ENCODE results near the gene RELN.

The RELN gene

GRCh38 chr7:103687272-103687671 is 302.2 kb downstream of the RELN start:
- no peak overlapping the region for H3K4me3 ChIP-seq (ENCODE audit: insufficient read depth, low read depth, low read length)
- no peaks in the 10 kb centered on the region for H3K9me3 ChIP-seq (ENCODE audit: control insufficient read depth, low read length)
- H3K27ac ChIP-seq (ENCODE audit: insufficient read depth, low read depth, low read length, poor library complexity, severe bottlenecking) = no peak overlapping the region
- no peaks in the 10 kb centered on the region for H3K36me3 ChIP-seq (ENCODE audit: control insufficient read depth, insufficient read depth, low read length)
- H3K27me3 ChIP-seq (ENCODE audit: control insufficient read depth, insufficient read depth, low read length, poor library complexity, severe bottlenecking) = no peaks in the 10 kb centered on the region
- 91 to 94% methylated on average over 1 of the region's 1 CpG for WGBS, 2 experiments
- H3K4me1 ChIP-seq (ENCODE audit: control insufficient read depth, insufficient read depth, low read length) = no peaks in the 10 kb centered on the region

GRCh38 chr7:103686763-103687162 is 302.7 kb downstream of the RELN start:
- 83% methylated on average over 1 of the region's 2 CpGs; no CpG with 5 or more reads in 1 of the 2 experiments for WGBS, 2 experiments
- H3K27ac ChIP-seq (ENCODE audit: insufficient read depth, low read depth, low read length, poor library complexity, severe bottlenecking) = no peak overlapping the region
- no peaks in the 10 kb centered on the region for H3K36me3 ChIP-seq (ENCODE audit: control insufficient read depth, insufficient read depth, low read length)
- no peak overlapping the region for H3K4me3 ChIP-seq (ENCODE audit: insufficient read depth, low read depth, low read length)
- H3K27me3 ChIP-seq (ENCODE audit: control insufficient read depth, insufficient read depth, low read length, poor library complexity, severe bottlenecking) = no peaks in the 10 kb centered on the region
- H3K4me1 ChIP-seq (ENCODE audit: control insufficient read depth, insufficient read depth, low read length) = no peaks in the 10 kb centered on the region
- H3K9me3 ChIP-seq (ENCODE audit: control insufficient read depth, low read length) = no peaks in the 10 kb centered on the region

- H3K36me3 ChIP-seq (ENCODE audit: control insufficient read depth, insufficient read depth, low read length) = no peaks in the 10 kb centered on the region
- no peaks in the 10 kb centered on the region for H3K4me1 ChIP-seq (ENCODE audit: control insufficient read depth, insufficient read depth, low read length)
- no peak overlapping the region for H3K4me3 ChIP-seq (ENCODE audit: insufficient read depth, low read depth, low read length)
- no peak overlapping the region for H3K27ac ChIP-seq (ENCODE audit: insufficient read depth, low read depth, low read length, poor library complexity, severe bottlenecking)
- H3K9me3 ChIP-seq (ENCODE audit: control insufficient read depth, low read length) = no peaks in the 10 kb centered on the region
- H3K27me3 ChIP-seq (ENCODE audit: control insufficient read depth, insufficient read depth, low read length, poor library complexity, severe bottlenecking) = no peaks in the 10 kb centered on the region
- WGBS, 2 experiments = 90 to 95% methylated on average over 2 of the region's 2 CpGs
Observed at GRCh38 chr7:103686064-103686463, 303.4 kb downstream of the RELN start.

- WGBS, 2 experiments = 79 to 92% methylated on average over 2 of the region's 2 CpGs
- no peak overlapping the region for H3K27ac ChIP-seq (ENCODE audit: insufficient read depth, low read depth, low read length, poor library complexity, severe bottlenecking)
- no peaks in the 10 kb centered on the region for H3K4me1 ChIP-seq (ENCODE audit: control insufficient read depth, insufficient read depth, low read length)
- H3K27me3 ChIP-seq (ENCODE audit: control insufficient read depth, insufficient read depth, low read length, poor library complexity, severe bottlenecking) = no peaks in the 10 kb centered on the region
- no peak overlapping the region for H3K4me3 ChIP-seq (ENCODE audit: insufficient read depth, low read depth, low read length)
- H3K36me3 ChIP-seq (ENCODE audit: control insufficient read depth, insufficient read depth, low read length) = no peaks in the 10 kb centered on the region
- H3K9me3 ChIP-seq (ENCODE audit: control insufficient read depth, low read length) = no peaks in the 10 kb centered on the region
Observed at GRCh38 chr7:103685646-103686045, 303.8 kb downstream of the RELN start.

- H3K27ac ChIP-seq (ENCODE audit: insufficient read depth, low read depth, low read length, poor library complexity, severe bottlenecking) = no peak overlapping the region
Observed at GRCh38 chr7:103683348-103683747, 306.1 kb downstream of the RELN start.

GRCh38 chr7:103680161-103681144 is 309.0 kb downstream of the RELN start:
- no peak overlapping the region for H3K27ac ChIP-seq (ENCODE audit: insufficient read depth, low read depth, low read length, poor library complexity, severe bottlenecking)
- no peaks in the 10 kb centered on the region for H3K4me1 ChIP-seq (ENCODE audit: control insufficient read depth, insufficient read depth, low read length)
- no peaks in the 10 kb centered on the region for H3K9me3 ChIP-seq (ENCODE audit: control insufficient read depth, low read length)
- no peaks in the 10 kb centered on the region for H3K27me3 ChIP-seq (ENCODE audit: control insufficient read depth, insufficient read depth, low read length, poor library complexity, severe bottlenecking)
- no peaks in the 10 kb centered on the region for H3K36me3 ChIP-seq (ENCODE audit: control insufficient read depth, insufficient read depth, low read length)
- 79 to 80% methylated on average over 6 of the region's 6 CpGs for WGBS, 2 experiments
- no peak overlapping the region for H3K4me3 ChIP-seq (ENCODE audit: insufficient read depth, low read depth, low read length)

More at GRCh38 chr7:103683348-103683747, 306.1 kb downstream of the RELN start:
- no peaks in the 10 kb centered on the region for H3K4me1 ChIP-seq (ENCODE audit: control insufficient read depth, insufficient read depth, low read length)
- no peaks in the 10 kb centered on the region for H3K27me3 ChIP-seq (ENCODE audit: control insufficient read depth, insufficient read depth, low read length, poor library complexity, severe bottlenecking)
- H3K36me3 ChIP-seq (ENCODE audit: control insufficient read depth, insufficient read depth, low read length) = no peaks in the 10 kb centered on the region
- no peaks in the 10 kb centered on the region for H3K9me3 ChIP-seq (ENCODE audit: control insufficient read depth, low read length)
- WGBS, 2 experiments = 80% methylated on average over 1 of the region's 2 CpGs; no CpG with 5 or more reads in 1 of the 2 experiments
- no peak overlapping the region for H3K4me3 ChIP-seq (ENCODE audit: insufficient read depth, low read depth, low read length)

GRCh38 chr7:103679151-103680132 is 310.0 kb downstream of the RELN start:
- Histone ChIP-seq H3K27ac (ENCODE audit: insufficient read depth, low read depth, low read length, poor library complexity, severe bottlenecking) (no peak overlapping the region), H3K4me3 (ENCODE audit: insufficient read depth, low read depth, low read length) (no peak overlapping the region), H3K36me3 (ENCODE audit: control insufficient read depth, insufficient read depth, low read length) (no peaks in the 10 kb centered on the region), H3K4me1 (ENCODE audit: control insufficient read depth, insufficient read depth, low read length) (no peaks in the 10 kb centered on the region), H3K9me3 (ENCODE audit: control insufficient read depth, low read length) (no peaks in the 10 kb centered on the region), H3K27me3 (ENCODE audit: control insufficient read depth, insufficient read depth, low read length, poor library complexity, severe bottlenecking) (no peaks in the 10 kb centered on the region)
- WGBS, 2 experiments = 94 to 96% methylated on average over 3 to 4 of the region's 4 CpGs

GRCh38 chr7:103668279-103668941 is 321.0 kb downstream of the RELN start:
- Histone ChIP-seq H3K36me3 (ENCODE audit: control insufficient read depth, insufficient read depth, low read length) (no peaks in the 10 kb centered on the region), H3K4me3 (ENCODE audit: insufficient read depth, low read depth, low read length) (no peak overlapping the region), H3K4me1 (ENCODE audit: control insufficient read depth, insufficient read depth, low read length) (no peaks in the 10 kb centered on the region), H3K9me3 (ENCODE audit: control insufficient read depth, low read length) (no peaks in the 10 kb centered on the region), H3K27me3 (ENCODE audit: control insufficient read depth, insufficient read depth, low read length, poor library complexity, severe bottlenecking) (no peaks in the 10 kb centered on the region), H3K27ac (ENCODE audit: insufficient read depth, low read depth, low read length, poor library complexity, severe bottlenecking) (no peak overlapping the region)
- 92 to 98% methylated on average over 2 of the region's 2 CpGs for WGBS, 2 experiments

GRCh38 chr7:103666326-103666725 is 323.1 kb downstream of the RELN start:
- no peak overlapping the region for H3K27ac ChIP-seq (ENCODE audit: insufficient read depth, low read depth, low read length, poor library complexity, severe bottlenecking)
- 83% methylated on average over 1 of the region's 1 CpG; no CpG with 5 or more reads in 1 of the 2 experiments for WGBS, 2 experiments
- H3K36me3 ChIP-seq (ENCODE audit: control insufficient read depth, insufficient read depth, low read length) = no peaks in the 10 kb centered on the region
- no peaks in the 10 kb centered on the region for H3K27me3 ChIP-seq (ENCODE audit: control insufficient read depth, insufficient read depth, low read length, poor library complexity, severe bottlenecking)
- no peaks in the 10 kb centered on the region for H3K9me3 ChIP-seq (ENCODE audit: control insufficient read depth, low read length)
- H3K4me1 ChIP-seq (ENCODE audit: control insufficient read depth, insufficient read depth, low read length) = no peaks in the 10 kb centered on the region
- H3K4me3 ChIP-seq (ENCODE audit: insufficient read depth, low read depth, low read length) = no peak overlapping the region
